GM19438 (cell line): ENCODE data around the gene CFAP300.

ENCODE experiments used
- ATAC-seq: cut with Tn5 transposase; IDR thresholded peaks from one replicate; pipeline ENCODE4 v1.9.1; 2021; ENCODE audit warnings: low read depth; ENCODE audit not compliant: unreplicated experiment

Gene CFAP300

GRCh38 chr11:102047305-102047924 lies at the start of gene CFAP300:
TSS of gene CFAP300 (plus strand) at chr11:102047437. CDS start at chr11:102047471, 34 bp downstream.
- ATAC-seq: no peak

DNA sequence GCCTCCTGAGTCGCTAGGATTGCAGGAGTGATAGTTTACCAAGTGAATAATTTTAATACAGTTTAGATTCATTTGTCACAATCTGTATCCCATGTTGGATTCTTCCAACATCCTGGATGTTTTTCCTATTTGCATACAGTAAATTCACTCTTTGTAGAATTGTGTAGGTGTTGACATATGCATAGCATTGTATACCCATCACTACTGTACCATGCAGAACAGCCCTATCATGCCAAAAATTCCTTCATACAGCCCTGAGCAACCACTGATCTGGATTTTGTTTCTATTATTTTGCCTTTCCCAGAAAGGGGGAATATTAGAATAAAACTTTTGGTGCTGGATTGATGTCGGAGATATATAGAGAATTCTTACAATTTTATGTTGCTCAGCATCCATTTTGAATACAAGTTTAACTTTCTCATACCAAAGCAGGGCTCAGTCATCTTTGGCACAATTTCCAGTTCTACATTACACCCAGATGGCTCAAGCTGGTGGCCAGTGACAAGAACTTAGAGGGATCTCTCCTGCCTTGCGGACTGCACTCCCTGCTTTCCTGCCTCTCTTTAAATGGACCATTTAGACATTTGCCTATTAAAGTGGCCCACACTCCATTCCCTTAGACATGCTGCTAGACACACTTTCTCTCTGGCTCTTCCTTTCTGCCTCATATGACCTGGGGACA lies 45.4 kb upstream of the CFAP300 start:
- ATAC-seq: no peak

GRCh38 chr11:102004220-102004619 lies 43.0 kb upstream of the CFAP300 start:
- no peak for ATAC-seq

- ATAC-seq: no peak
These were observed 41.9 kb upstream of the CFAP300 start for GRCh38 chr11:102005306-102005705.

GRCh38 chr11:102006835-102007566 lies 40.2 kb upstream of the CFAP300 start:
- no peak for ATAC-seq

DNA sequence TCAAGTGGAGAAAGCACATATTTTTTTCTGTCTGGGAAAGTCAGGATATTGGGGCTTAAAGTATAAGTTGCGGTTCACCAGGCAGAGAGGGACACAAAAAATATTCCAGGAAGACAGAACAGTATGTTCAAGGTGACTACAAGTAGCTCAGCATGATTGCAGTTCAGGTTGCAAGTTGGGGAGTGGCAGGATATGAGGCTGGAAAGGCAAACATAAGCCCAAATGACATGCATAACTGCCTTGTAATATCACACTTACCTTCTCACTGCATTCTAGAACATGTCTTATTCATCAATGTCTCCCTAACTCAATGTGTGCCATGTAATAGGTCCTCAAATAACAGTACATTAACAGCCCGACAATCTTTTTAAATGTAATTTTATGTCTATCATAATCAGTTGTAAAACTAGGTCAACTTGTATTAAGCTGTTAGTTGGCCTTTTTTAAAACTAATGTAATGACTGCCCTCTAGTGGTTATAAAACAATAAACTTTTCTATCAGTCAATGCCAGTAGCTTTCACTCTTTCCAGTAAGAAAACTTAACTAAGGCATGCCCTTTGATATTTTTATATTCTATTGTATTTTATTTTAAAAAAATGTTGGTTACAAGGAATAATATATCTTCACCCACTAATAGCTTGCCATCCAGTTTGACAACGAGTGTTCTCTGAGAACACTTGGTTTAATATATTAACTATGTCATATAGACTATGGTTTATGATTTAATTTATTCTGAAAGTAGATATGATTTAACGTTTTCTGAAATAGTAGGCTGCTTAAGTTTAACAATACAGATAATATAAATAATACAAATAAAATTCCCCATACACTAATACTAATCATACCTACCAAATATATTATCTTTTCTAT lies 39.4 kb upstream of the CFAP300 start:
- ATAC-seq: no peak

- ATAC-seq: no peak
These were observed 36.3 kb upstream of the CFAP300 start for GRCh38 chr11:102010776-102011494.

DNA sequence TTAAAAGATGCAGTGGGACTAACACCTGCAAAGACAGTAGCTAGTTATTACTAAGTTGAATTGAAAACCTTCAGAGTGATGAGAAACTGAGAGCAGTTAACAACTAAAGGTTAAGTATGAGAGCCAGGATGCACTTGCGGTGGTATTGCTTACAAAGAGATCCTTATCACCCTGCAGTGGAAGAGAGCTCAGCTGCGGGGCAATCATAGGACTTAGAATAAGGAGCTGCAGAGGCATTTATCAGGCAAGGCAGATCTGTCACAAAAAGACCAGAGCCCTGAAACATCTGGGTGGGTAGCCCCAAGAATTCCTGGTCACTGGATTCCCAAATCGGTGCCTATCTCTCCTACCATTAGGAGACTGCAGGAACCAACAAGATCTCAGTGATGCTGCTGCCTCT lies 34.3 kb upstream of the CFAP300 start:
- no peak for ATAC-seq

GRCh38 chr11:102014756-102015155 lies 32.5 kb upstream of the CFAP300 start:
- ATAC-seq: no peak

GRCh38 chr11:102017026-102017425 lies 30.2 kb upstream of the CFAP300 start:
- no peak for ATAC-seq

DNA sequence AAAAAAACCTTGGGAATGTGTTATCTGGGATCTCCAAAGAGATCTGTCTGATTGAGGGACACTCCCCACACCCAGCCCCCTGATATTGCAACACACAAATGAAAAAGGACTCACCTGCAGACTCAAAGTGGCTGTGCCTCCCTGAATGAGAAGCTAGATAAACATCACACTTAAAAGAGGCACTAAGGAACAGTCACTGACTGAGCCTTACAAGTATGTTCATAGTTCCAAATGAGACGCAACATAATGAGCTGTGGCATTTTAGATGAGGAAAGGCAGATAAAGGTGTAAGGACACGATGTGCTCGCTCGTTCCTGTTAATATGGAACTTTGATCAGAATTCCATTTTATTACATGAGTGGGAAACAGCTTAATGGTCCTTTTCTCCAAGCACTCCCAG lies 21.0 kb upstream of the CFAP300 start:
- ATAC-seq: no peak

GRCh38 chr11:102026959-102027358 lies 20.3 kb upstream of the CFAP300 start:
- ATAC-seq: no peak

- no peak for ATAC-seq
These were observed 10.5 kb upstream of the CFAP300 start for GRCh38 chr11:102036757-102037156.

GRCh38 chr11:102046841-102047240 lies 396 bp upstream of the CFAP300 start:
- no peak for ATAC-seq

- ATAC-seq: no peak
These were observed 3.8 kb downstream of the CFAP300 start for GRCh38 chr11:102050927-102051575.

GRCh38 chr11:102061276-102061675 lies 14.0 kb downstream of the CFAP300 start:
- ATAC-seq: no peak

DNA sequence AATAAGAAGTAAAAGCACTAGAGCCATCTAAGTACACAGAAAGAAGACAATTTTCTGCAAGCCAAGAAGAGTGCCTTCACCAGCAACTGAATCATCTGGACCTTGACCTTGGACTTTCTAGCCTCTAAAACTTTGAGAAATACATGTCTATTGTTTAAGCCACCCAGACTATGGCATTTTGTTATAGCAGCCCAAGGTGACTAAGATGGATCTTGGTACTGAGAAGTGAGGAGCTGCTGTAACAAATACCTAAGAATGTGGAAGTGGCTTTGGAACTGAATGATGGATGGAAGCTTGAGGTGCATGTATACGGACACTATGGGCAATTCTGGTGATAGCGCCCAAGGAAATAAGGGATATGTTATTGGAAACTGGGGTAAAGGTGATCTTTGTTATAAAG lies 14.9 kb downstream of the CFAP300 start:
- ATAC-seq: no peak

- ATAC-seq: no peak
These were observed 17.1 kb downstream of the CFAP300 start for GRCh38 chr11:102064316-102064715.

- ATAC-seq: no peak
These were observed 23.5 kb downstream of the CFAP300 start for GRCh38 chr11:102070766-102071165.
